Measurements from ENCODE around the gene CDKN2C. TPM values are rescaled to one million over a fixed set of nuclear protein-coding genes. Genes with fewer than 3 reads are reported as not detected.
"Not testable (repeated sequence)": the region's sequence is repeated elsewhere in the genome, so short reads cannot be mapped to it uniquely, and the experiment has no call there.

Gene CDKN2C
- total RNA-seq, 2 donors from 2014 or later = 0.66 TPM

DNA sequence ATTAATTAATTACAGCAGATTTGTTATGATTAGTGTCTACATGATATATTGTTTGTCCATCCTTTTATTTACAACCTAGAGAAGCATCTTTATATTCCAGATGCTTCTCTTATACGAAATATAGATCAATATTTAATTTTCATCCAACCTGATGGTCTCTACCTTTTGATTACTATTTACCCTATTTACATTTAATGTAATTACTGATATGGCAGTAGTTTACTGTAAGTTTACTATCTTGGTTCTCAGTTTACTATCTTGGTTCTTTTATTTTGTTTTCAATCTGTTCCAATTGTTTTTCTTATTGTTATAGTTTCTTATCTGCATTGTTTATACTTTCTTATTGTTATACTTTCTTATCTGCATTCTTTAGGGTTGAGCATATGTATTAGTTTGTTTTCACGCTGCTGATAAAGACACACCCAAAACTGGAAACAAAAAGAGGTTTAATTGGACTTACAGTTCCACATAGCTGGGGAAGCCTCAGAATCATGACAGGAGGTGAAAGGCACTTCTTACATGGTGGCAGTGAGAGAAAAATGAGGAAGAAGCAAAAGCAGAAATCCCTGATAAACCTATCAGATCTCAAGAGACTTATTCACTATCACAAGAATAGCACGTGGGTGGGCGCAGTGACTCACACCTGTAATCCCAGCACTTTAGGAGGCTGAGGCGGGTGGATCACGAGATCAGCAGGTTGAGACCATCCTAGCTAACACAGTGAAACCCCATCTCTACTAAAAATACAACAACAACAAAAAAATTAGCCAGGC lies 38.9 kb upstream of the CDKN2C start:
- no peaks in the 10 kb centered on the region for H3K27me3 ChIP-seq (ENCODE audit: control insufficient read depth, insufficient read depth, low read length, poor library complexity, severe bottlenecking)
- H3K27me3 Mint-ChIP-seq (ENCODE audit: insufficient read depth) = no peaks in the 10 kb centered on the region
- no peak overlapping the region for H3K27ac ChIP-seq (ENCODE audit: low read depth, low read length)
- 71% methylated on average over 6 of the region's 6 CpGs; no CpG with 5 or more reads in 1 of the 2 experiments for WGBS, 2 experiments (ENCODE audit: insufficient coverage in 1 of 2, insufficient read length in 1 of 2)
- peak overlapping the region; percentile 74 for H3K27ac Mint-ChIP-seq
- H3K9ac ChIP-seq (ENCODE audit: extremely low read depth, low read length, poor library complexity, severe bottlenecking) = no peak overlapping the region
- peaks cover 29% of the 10 kb centered on the region for H3K36me3 Mint-ChIP-seq (ENCODE audit: low read depth)
- peaks cover 10% of the 10 kb centered on the region for H3K9me3 Mint-ChIP-seq
- TF ChIP-seq, protein P1, sequence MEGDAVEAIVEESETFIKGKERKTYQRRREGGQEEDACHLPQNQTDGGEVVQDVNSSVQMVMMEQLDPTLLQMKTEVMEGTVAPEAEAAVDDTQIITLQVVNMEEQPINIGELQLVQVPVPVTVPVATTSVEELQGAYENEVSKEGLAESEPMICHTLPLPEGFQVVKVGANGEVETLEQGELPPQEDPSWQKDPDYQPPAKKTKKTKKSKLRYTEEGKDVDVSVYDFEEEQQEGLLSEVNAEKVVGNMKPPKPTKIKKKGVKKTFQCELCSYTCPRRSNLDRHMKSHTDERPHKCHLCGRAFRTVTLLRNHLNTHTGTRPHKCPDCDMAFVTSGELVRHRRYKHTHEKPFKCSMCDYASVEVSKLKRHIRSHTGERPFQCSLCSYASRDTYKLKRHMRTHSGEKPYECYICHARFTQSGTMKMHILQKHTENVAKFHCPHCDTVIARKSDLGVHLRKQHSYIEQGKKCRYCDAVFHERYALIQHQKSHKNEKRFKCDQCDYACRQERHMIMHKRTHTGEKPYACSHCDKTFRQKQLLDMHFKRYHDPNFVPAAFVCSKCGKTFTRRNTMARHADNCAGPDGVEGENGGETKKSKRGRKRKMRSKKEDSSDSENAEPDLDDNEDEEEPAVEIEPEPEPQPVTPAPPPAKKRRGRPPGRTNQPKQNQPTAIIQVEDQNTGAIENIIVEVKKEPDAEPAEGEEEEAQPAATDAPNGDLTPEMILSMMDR (conservative IDR thresholded peaks at IDR 0.05) = no peak
- peaks cover 21% of the 10 kb centered on the region for H3K4me1 Mint-ChIP-seq
- no peak overlapping the region for H3K4me3 Mint-ChIP-seq
- H3K4me3 ChIP-seq (ENCODE audit: low read length) = no peak overlapping the region
- H3K36me3 ChIP-seq (ENCODE audit: control insufficient read depth, insufficient read depth, low read length) = peaks cover 24% of the 10 kb centered on the region
- peaks cover 38% of the 10 kb centered on the region for H3K9me3 ChIP-seq (ENCODE audit: control insufficient read depth, low read length)
- peak; percentile 64 for DNase-seq
- H3K4me1 ChIP-seq (ENCODE audit: control insufficient read depth, insufficient read depth, low read length) = peaks cover 3% of the 10 kb centered on the region

DNA sequence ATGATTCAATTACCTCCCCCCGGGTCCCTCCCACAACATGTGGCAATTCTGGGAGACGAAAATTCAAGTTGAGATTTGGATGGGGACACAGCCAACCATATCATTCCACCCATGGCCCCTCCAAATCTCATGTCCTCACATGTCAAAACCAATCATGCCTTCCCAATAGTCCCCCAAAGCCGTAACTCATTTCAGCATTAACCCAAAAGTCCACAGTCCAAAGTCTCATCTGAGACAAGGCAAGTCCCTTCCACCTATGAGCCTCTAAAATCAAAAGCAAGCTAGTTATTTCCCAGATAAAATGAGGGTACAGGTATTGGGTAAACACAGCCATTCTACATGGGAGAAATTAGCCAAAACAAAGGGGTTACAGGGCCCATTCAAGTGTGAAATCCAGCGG lies 38.0 kb upstream of the CDKN2C start:
- H3K9ac ChIP-seq (ENCODE audit: extremely low read depth, low read length, poor library complexity, severe bottlenecking); H3K4me3 Mint-ChIP-seq; DNase-seq; H3K27ac ChIP-seq (ENCODE audit: low read depth, low read length); H3K4me1 ChIP-seq (ENCODE audit: control insufficient read depth, insufficient read depth, low read length); H3K4me3 ChIP-seq (ENCODE audit: low read length); H3K27me3 Mint-ChIP-seq (ENCODE audit: insufficient read depth); H3K27me3 ChIP-seq (ENCODE audit: control insufficient read depth, insufficient read depth, low read length, poor library complexity, severe bottlenecking): not testable (repeated sequence)
- peaks cover 38% of the 10 kb centered on the region for H3K9me3 ChIP-seq (ENCODE audit: control insufficient read depth, low read length)
- H3K36me3 ChIP-seq (ENCODE audit: control insufficient read depth, insufficient read depth, low read length) = peaks cover 24% of the 10 kb centered on the region
- WGBS, 2 experiments (ENCODE audit: insufficient coverage in 1 of 2, insufficient read length in 1 of 2) = 88 to 96% methylated on average over 3 to 4 of the region's 4 CpGs
- Mint-ChIP-seq H3K27ac (peak overlapping the region; percentile 31), H3K4me1 (peaks cover 23% of the 10 kb centered on the region), H3K9me3 (peaks cover 10% of the 10 kb centered on the region), H3K36me3 (ENCODE audit: low read depth) (peaks cover 27% of the 10 kb centered on the region)

DNA sequence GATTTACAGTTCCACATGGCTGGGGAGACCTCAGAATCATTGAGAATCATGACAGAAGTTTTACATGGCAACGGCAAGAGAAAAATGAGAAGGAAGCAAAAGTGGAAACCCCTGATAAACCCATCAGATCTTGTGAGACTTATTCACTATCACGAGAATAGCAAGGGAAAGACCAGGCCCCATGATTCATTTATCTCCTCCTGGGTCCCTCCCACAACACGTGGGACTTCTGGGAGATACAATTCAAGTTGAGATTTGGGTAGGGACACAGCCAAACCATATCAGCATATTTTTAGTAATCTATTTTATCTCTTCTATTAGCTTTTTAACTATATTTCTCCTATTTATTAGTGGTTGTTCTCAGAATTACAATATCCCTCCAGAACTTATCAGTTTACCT lies 36.3 kb upstream of the CDKN2C start:
- peaks cover 38% of the 10 kb centered on the region for H3K9me3 ChIP-seq (ENCODE audit: control insufficient read depth, low read length)
- H3K27ac ChIP-seq (ENCODE audit: low read depth, low read length); DNase-seq; H3K4me3 Mint-ChIP-seq; H3K9ac ChIP-seq (ENCODE audit: extremely low read depth, low read length, poor library complexity, severe bottlenecking); H3K27ac Mint-ChIP-seq; H3K4me1 ChIP-seq (ENCODE audit: control insufficient read depth, insufficient read depth, low read length); H3K27me3 ChIP-seq (ENCODE audit: control insufficient read depth, insufficient read depth, low read length, poor library complexity, severe bottlenecking); H3K27me3 Mint-ChIP-seq (ENCODE audit: insufficient read depth); H3K4me3 ChIP-seq (ENCODE audit: low read length): not testable (repeated sequence)
- 93 to 94% methylated on average over 3 of the region's 3 CpGs for WGBS, 2 experiments (ENCODE audit: insufficient coverage in 1 of 2, insufficient read length in 1 of 2)
- Mint-ChIP-seq H3K36me3 (ENCODE audit: low read depth) (peaks cover 21% of the 10 kb centered on the region), H3K4me1 (peaks cover 23% of the 10 kb centered on the region), H3K9me3 (peaks cover 10% of the 10 kb centered on the region)
- H3K36me3 ChIP-seq (ENCODE audit: control insufficient read depth, insufficient read depth, low read length) = peaks cover 19% of the 10 kb centered on the region

DNA sequence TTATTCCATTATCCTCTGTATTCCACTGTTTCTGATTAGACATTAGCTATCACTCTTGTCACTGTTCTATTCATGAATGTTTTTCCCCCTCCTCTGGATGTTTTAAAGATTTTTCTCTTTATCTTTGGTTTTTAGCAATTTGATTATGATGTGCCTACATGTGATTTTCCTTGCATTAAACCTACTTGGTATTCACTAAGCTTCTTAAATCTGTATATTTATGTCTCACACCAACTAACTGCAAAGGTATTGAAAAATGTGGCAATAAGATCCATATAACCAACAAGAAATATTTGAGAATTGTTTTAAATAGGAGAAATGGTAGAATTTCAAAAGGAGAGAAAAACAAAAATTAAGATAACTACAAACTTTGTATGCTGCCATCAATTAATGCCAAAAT lies 35.2 kb upstream of the CDKN2C start:
- Mint-ChIP-seq H3K4me3 (no peak overlapping the region), H3K27ac (no peak overlapping the region), H3K9me3 (peaks cover 10% of the 10 kb centered on the region), H3K4me1 (peaks cover 23% of the 10 kb centered on the region), H3K36me3 (ENCODE audit: low read depth) (peaks cover 21% of the 10 kb centered on the region), H3K27me3 (ENCODE audit: insufficient read depth) (no peaks in the 10 kb centered on the region)
- TF ChIP-seq, protein P1 (conservative IDR thresholded peaks at IDR 0.05) = no peak
- peaks cover 3% of the 10 kb centered on the region for H3K4me1 ChIP-seq (ENCODE audit: control insufficient read depth, insufficient read depth, low read length)
- H3K4me3 ChIP-seq (ENCODE audit: low read length) = no peak overlapping the region
- no peak overlapping the region for H3K27ac ChIP-seq (ENCODE audit: low read depth, low read length)
- H3K27me3 ChIP-seq (ENCODE audit: control insufficient read depth, insufficient read depth, low read length, poor library complexity, severe bottlenecking) = no peaks in the 10 kb centered on the region
- no peak overlapping the region for H3K9ac ChIP-seq (ENCODE audit: extremely low read depth, low read length, poor library complexity, severe bottlenecking)
- no peak for DNase-seq
- peaks cover 38% of the 10 kb centered on the region for H3K9me3 ChIP-seq (ENCODE audit: control insufficient read depth, low read length)
- H3K36me3 ChIP-seq (ENCODE audit: control insufficient read depth, insufficient read depth, low read length) = peaks cover 19% of the 10 kb centered on the region

DNA sequence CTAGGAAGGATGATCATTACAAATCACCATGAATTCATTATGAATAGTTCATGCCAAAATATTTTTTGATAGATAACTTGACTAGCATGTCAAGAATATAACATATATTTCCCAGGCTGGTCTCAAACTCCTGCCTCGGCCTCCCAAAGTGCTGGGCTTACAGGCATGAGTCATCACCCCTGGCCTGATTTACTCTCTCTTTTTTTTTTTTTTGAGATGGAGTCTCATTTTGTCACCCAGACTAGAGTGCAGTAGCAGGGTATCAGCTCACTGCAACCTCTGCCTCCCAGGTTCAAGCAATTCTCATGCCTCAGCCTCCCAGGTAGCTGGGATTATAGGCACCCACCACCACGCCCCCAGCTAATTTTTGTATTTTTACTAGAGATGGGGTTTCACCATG lies 34.8 kb upstream of the CDKN2C start:
- Mint-ChIP-seq H3K4me1 (peaks cover 19% of the 10 kb centered on the region), H3K36me3 (ENCODE audit: low read depth) (peaks cover 21% of the 10 kb centered on the region), H3K9me3 (peaks cover 10% of the 10 kb centered on the region)
- not testable (repeated sequence) for H3K27ac ChIP-seq (ENCODE audit: low read depth, low read length); H3K9ac ChIP-seq (ENCODE audit: extremely low read depth, low read length, poor library complexity, severe bottlenecking); H3K4me1 ChIP-seq (ENCODE audit: control insufficient read depth, insufficient read depth, low read length); H3K4me3 Mint-ChIP-seq; H3K27ac Mint-ChIP-seq; H3K27me3 Mint-ChIP-seq (ENCODE audit: insufficient read depth); H3K27me3 ChIP-seq (ENCODE audit: control insufficient read depth, insufficient read depth, low read length, poor library complexity, severe bottlenecking); DNase-seq; H3K4me3 ChIP-seq (ENCODE audit: low read length)
- peaks cover 38% of the 10 kb centered on the region for H3K9me3 ChIP-seq (ENCODE audit: control insufficient read depth, low read length)
- H3K36me3 ChIP-seq (ENCODE audit: control insufficient read depth, insufficient read depth, low read length) = peaks cover 19% of the 10 kb centered on the region
- 50 to 95% methylated on average over 1 to 2 of the region's 2 CpGs for WGBS, 2 experiments (ENCODE audit: insufficient coverage in 1 of 2, insufficient read length in 1 of 2)
